Endothelial cell (in vitro differentiated cells): Measurements from ENCODE around the gene TMEM273. TPM values are rescaled to one million over a fixed set of nuclear protein-coding genes. Genes with fewer than 3 reads are reported as not detected.

Source experiments
- DNase-seq: peaks from one replicate; pipeline ENCODE4 v3.0.0; 2021; ENCODE audit warnings: low spot score
- H3K27ac Mint-ChIP-seq: one replicate; pipeline ENCODE4 v1.8.0; 2021; ENCODE audit warnings: mixed read lengths, inconsistent platforms; ENCODE audit not compliant: unreplicated experiment
- H3K27me3 Mint-ChIP-seq: one replicate; pipeline ENCODE4 v1.8.0; 2021; ENCODE audit warnings: mild to moderate bottlenecking, moderate library complexity, mixed read lengths, inconsistent platforms; ENCODE audit not compliant: unreplicated experiment
- H3K36me3 Mint-ChIP-seq: one replicate; pipeline ENCODE4 v1.8.0; 2021; ENCODE audit warnings: mild to moderate bottlenecking, low read depth, mixed read lengths, inconsistent platforms; ENCODE audit not compliant: unreplicated experiment
- H3K4me1 Mint-ChIP-seq: one replicate; pipeline ENCODE4 v1.8.0; 2021; ENCODE audit warnings: mild to moderate bottlenecking, mixed read lengths, inconsistent platforms; ENCODE audit not compliant: unreplicated experiment
- H3K4me3 Mint-ChIP-seq: one replicate; pipeline ENCODE4 v1.8.0; 2021; ENCODE audit warnings: mild to moderate bottlenecking, mixed read lengths, inconsistent platforms; ENCODE audit not compliant: unreplicated experiment
- H3K9me3 Mint-ChIP-seq: one replicate; pipeline ENCODE4 v1.8.0; 2021; ENCODE audit warnings: mixed read lengths, inconsistent platforms; ENCODE audit not compliant: unreplicated experiment
- total RNA-seq: library from RNA; stranded (reverse); fragmentation: NEBNext Ultra II Directional; extraction: Animal tissue kit (Norgen Biotek cat#: 25700); gene quantifications from one replicate; pipeline ENCODE4 v1.2.1, GENCODE V29; 2021; ENCODE audit not compliant: unreplicated experiment
- TF ChIP-seq, protein P1 (sequence below): fragments of 200-600 bp; sonication (generic); IDR thresholded peaks from one replicate; pipeline ENCODE4 v1.5.0; 2021; ENCODE audit warnings: antibody characterized with exemption; ENCODE audit not compliant: unreplicated experiment

TMEM273 gene
- total RNA-seq, 1 donor from 2014 or later = 1.6 TPM

- TF ChIP-seq, protein P1, sequence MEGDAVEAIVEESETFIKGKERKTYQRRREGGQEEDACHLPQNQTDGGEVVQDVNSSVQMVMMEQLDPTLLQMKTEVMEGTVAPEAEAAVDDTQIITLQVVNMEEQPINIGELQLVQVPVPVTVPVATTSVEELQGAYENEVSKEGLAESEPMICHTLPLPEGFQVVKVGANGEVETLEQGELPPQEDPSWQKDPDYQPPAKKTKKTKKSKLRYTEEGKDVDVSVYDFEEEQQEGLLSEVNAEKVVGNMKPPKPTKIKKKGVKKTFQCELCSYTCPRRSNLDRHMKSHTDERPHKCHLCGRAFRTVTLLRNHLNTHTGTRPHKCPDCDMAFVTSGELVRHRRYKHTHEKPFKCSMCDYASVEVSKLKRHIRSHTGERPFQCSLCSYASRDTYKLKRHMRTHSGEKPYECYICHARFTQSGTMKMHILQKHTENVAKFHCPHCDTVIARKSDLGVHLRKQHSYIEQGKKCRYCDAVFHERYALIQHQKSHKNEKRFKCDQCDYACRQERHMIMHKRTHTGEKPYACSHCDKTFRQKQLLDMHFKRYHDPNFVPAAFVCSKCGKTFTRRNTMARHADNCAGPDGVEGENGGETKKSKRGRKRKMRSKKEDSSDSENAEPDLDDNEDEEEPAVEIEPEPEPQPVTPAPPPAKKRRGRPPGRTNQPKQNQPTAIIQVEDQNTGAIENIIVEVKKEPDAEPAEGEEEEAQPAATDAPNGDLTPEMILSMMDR = no peak
- Mint-ChIP-seq H3K27me3 (peaks cover 5% of the 10 kb centered on the region), H3K36me3 (no peaks in the 10 kb centered on the region), H3K9me3 (no peaks in the 10 kb centered on the region), H3K4me3 (no peak overlapping the region), H3K4me1 (peaks cover 7% of the 10 kb centered on the region), H3K27ac (no peak overlapping the region)
- no peak for DNase-seq
Observed at GRCh38 chr10:49230004-49230403, 41.8 kb upstream of the TMEM273 start.

DNA sequence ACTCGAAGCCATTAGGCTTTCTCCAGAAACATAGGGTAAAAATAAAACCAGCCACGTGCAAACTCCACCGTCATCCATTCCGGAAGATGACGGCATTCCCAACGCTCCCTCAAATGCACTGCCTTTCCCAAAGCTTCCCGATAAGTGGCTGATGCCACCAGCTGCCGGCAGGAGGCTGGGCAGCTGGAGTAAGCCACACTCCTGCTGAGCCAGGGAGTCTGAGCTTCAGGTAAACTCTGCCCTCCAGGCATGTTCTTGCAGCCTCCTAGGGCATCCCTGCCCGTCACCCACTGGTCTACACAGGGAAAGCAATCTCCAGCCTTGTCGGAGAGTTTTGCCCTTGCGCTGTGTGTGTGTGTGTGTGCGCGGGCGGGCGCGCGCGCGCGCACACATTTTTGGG lies 40.5 kb upstream of the TMEM273 start:
- no peaks in the 10 kb centered on the region for H3K9me3 Mint-ChIP-seq
- no peaks in the 10 kb centered on the region for H3K36me3 Mint-ChIP-seq
- TF ChIP-seq, protein P1 = no peak
- no peak overlapping the region for H3K4me3 Mint-ChIP-seq
- DNase-seq = no peak
- H3K27ac Mint-ChIP-seq = no peak overlapping the region
- peaks cover 7% of the 10 kb centered on the region for H3K4me1 Mint-ChIP-seq
- H3K27me3 Mint-ChIP-seq = peaks cover 5% of the 10 kb centered on the region

GRCh38 chr10:49227406-49227805 lies 39.2 kb upstream of the TMEM273 start:
- Mint-ChIP-seq H3K27me3 (peaks cover 5% of the 10 kb centered on the region), H3K9me3 (no peaks in the 10 kb centered on the region), H3K4me1 (peaks cover 7% of the 10 kb centered on the region)

DNA sequence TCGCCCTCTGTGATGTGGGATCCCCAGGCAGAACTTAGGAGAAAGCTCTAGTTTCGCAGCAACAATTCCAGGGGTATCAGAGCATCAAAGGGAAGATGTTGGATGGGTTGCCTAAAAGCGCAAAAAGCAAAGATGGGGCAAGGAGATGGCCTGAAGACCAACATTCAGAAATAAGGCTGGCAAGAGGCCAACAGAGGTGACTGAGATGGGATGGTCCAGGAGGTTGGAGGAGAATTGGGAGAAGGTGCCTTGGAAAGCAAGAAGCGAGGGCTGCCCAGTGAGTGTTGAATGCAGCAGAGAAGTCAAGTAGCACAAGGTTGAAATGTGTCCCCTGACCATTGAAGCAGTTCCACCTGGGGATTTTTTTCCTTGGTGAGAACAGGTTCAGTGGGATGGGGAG lies 38.4 kb upstream of the TMEM273 start:
- H3K4me3 Mint-ChIP-seq = no peak overlapping the region
- TF ChIP-seq, protein P1 = no peak
- peaks cover 5% of the 10 kb centered on the region for H3K27me3 Mint-ChIP-seq
- no peaks in the 10 kb centered on the region for H3K36me3 Mint-ChIP-seq
- peaks cover 7% of the 10 kb centered on the region for H3K4me1 Mint-ChIP-seq
- H3K27ac Mint-ChIP-seq = no peak overlapping the region
- no peaks in the 10 kb centered on the region for H3K9me3 Mint-ChIP-seq
- no peak for DNase-seq

More at GRCh38 chr10:49227406-49227805, 39.2 kb upstream of the TMEM273 start:
- H3K4me3 Mint-ChIP-seq = no peak overlapping the region
- TF ChIP-seq, protein P1 = no peak
- no peak for DNase-seq
- H3K36me3 Mint-ChIP-seq = no peaks in the 10 kb centered on the region
- H3K27ac Mint-ChIP-seq = no peak overlapping the region

DNA sequence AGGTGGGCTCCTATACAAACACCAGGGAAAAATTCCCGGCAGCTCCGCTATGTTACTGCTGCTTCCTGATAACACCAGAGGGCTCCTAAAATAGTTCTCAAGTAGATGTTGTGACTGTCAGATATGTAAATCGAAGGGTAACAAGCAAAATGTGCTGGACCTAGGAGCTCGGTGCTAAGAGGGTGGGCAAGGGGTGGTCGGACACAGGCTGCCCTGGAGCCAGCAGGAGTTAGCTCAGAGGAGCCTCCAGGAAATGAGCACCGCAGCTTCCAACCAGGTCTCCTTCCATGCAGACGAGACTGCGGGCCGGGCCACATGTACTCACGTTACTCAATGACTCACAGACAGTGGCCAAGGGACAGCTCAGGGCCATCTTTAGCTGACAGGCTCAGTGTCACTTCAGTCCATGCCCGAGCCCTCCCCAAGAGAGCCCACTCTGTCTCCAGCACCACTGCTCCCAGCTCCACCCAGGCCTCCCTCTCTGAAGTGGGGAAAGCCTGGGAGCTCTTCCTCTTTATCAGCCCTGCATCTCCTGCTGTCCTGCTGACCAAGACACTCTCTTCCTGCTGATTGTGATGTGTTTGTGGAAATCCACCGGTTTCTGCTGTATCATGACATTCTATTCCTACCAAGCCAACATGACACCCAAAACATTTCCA lies 37.2 kb upstream of the TMEM273 start:
- no peak for DNase-seq
- no peak overlapping the region for H3K4me3 Mint-ChIP-seq
- H3K27ac Mint-ChIP-seq = no peak overlapping the region
- no peaks in the 10 kb centered on the region for H3K36me3 Mint-ChIP-seq
- H3K27me3 Mint-ChIP-seq = peaks cover 5% of the 10 kb centered on the region
- TF ChIP-seq, protein P1 = no peak
- H3K4me1 Mint-ChIP-seq = peaks cover 7% of the 10 kb centered on the region
- H3K9me3 Mint-ChIP-seq = no peaks in the 10 kb centered on the region
